Caki2 (cell line): ENCODE data around the gene SVIP. TPM values are rescaled to one million over a fixed set of nuclear protein-coding genes. Genes with fewer than 3 reads are reported as not detected.

Experiments
- DNase-seq: peaks from one replicate; pipeline ENCODE4 v3.0.0-alpha.2; 2015; ENCODE audit warnings: low read depth
- in situ Hi-C: cut with HindIII; loops from 2 replicates; pipeline ENCODE4 v1.10.0; 2016; ENCODE audit warnings: low sequenced_read_pairs, low pct_unique_long_range_greater_than_20kb, mixed read lengths
- total RNA-seq: library from RNA; depleted of rRNA; stranded (reverse); fragments of >200 nt; shearing (Covaris generic); gene quantifications from 2 replicates; pipeline ENCODE4 v1.2.3, GENCODE V29; 2014; ENCODE audit warnings: low replicate concordance; rRNA removed

SVIP gene
- total RNA-seq, 1 experiment from 2014 or later: 8.7 TPM

DNA sequence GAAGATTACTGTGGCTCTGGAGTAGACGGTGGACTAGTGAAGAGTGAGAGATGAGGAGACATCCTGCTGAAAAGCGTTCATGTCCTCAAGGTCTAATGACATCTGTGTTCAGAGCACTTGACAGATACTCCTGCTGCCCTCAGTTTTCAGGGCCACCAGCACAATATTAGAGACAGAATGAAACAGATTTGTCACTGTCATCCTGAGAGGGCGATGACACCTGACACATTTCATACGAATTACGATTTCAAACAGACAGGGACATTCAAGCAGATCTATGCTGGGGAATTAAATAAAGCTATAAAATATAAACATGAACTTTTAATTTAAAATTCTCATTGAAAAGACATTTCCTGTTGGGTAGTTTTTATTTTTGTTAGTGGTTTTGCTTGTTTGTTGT, 29.1 kb downstream of the SVIP start:
- in situ Hi-C loops: no loop called here
- no peak for DNase-seq

GRCh38 chr11:22798901-22799300, 30.7 kb downstream of the SVIP start:
- no peak for DNase-seq
- in situ Hi-C loops: no loop called here

DNA sequence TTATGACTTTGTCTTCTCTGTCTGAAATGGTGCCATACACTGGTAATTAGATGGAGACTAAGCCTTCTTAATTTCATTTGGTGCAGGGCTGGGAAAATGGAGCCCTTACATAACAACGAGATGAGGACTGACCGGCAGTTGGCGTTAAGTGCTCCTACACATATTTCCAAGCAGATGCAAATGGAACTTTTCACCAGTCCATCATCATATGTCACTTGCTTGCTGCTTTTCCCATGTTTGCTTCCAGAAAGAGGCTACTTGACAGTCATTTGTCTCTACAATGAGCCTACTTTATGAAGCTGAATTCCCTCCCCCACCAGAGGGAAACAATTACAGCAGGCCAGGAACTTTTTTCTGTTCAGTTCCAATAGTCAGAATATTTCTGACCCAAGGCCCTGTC, 32.6 kb downstream of the SVIP start:
- in situ Hi-C loops: no loop called here
- no peak for DNase-seq

GRCh38 chr11:22795914-22796313, 33.7 kb downstream of the SVIP start:
- no peak for DNase-seq

GRCh38 chr11:22792497-22792896, 37.1 kb downstream of the SVIP start:
- DNase-seq: peak; percentile 58
- in situ Hi-C loops: no loop called here

More at GRCh38 chr11:22795914-22796313, 33.7 kb downstream of the SVIP start:
- in situ Hi-C loops: no loop called here

DNA sequence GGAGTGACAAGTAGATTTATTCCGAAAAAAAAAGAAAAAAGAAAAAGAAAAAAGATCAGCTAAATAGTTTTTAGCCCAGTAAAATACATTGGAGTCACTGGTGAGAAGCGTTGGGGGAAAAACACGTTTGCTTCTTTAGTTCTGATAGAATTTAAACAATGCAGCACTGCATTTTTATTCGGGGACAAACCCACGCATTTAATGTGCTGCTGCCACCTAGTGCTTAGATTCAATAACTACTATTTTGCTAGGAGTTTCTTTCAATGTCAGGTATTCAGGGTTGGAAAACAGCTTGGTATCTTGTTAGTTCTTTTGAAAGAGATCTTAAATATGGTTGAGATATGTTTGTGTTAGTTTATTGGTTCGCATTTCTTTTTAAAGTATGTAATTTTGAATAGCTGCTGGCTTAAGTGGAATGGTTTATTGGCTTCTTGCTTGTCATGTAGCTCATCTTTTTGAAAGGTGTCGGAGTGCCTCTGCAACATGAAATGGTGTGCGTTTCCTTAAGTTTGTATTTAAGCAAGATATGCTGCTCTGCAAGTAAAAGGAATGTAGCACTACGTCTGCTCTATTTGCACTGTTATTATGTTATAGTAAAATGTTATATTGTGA, 41.9 kb downstream of the SVIP start:
- DNase-seq: peak; percentile 21
- in situ Hi-C loops: no loop called here

DNA sequence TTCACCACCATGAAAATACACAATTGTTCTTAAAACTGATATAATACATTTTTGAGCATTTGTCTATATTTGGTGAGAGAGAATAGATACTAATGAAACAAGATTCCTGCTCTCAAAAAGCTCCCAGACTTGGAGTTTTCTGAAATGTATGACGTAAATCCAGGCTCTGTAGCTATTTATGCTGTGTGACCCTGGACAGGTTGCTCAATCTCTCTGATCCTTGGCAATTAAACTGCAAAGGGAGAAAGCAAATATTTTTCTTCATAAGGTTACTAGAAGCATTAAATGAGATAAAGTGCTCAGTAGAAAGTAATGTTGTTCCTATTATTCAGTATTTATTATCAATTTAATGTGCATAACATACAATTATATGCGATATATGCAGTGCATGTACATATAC, 42.5 kb downstream of the SVIP start:
- no peak for DNase-seq
- in situ Hi-C loops: no loop called here

DNA sequence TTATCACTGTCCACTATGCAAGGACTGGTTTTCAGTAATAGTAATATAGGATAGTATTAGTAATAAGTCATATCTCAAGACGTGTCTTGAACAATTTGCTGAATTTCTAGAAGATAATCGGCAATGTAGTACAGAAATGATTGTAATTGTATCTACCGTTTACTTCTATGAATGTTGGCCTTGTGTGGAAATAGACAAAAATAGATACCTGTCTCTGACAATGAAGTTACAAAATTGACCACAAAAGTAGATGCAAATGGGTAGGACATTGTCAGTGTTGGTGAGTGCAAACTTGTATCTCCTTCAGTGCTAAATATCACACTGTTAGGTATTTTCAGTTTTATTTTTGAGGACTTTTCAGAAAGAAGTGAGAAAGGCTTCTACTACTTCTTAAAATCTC, 43.1 kb downstream of the SVIP start:
- DNase-seq: no peak
- in situ Hi-C loops: no loop called here

- no peak for DNase-seq
- in situ Hi-C loops: no loop called here
Observed at GRCh38 chr11:22785251-22785650, 44.4 kb downstream of the SVIP start.

DNA sequence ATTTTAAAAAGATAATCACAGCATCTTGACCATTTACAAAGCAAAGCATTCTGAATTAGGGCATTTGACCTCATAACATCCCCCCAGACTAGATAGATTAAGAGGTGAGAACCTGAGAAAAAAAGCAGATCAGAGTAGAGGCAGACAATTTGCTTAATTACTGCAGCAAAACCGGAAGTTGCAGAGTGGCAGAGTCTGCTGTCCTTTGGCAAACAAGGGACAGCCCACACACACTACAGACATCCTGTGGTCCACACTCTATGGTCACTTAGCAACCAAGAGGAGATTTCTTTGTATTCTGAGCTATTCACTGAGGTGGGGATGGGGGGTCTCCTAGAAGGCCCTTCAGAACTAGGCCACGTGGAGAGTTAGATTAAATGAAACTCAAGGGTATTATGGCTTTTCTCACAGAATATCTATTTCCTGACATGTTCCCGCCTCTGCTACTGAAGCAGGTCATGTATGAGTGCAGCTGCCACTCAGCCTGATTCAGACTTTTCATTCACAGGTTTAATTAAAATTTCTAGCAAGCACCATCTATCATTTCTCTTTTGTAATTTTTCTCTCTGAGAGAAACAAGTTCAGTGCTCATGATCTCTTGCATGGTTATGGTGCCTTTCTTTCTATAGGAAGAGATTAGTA, 48.5 kb downstream of the SVIP start:
- in situ Hi-C loops: no loop called here
- no peak for DNase-seq

DNA sequence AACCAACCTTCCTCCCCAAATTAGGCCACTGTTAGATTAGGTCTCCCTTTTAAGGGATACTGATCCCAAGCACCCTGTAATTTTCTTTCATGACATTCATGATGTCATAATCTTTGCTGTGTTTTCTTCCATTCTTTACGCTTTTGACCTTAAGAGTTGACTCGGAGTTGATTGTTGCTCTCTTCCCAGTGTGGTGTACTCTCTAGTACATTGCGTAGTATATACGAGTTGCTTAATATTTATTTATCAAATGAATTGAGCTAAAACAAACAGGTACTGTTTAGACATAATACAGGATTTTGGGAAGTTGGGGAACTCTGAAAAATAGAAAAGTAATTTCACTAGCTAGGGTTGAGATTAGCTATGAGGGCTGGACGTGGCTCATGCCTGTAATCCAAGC, 49.8 kb downstream of the SVIP start:
- in situ Hi-C loops: no loop called here
- DNase-seq: no peak

DNA sequence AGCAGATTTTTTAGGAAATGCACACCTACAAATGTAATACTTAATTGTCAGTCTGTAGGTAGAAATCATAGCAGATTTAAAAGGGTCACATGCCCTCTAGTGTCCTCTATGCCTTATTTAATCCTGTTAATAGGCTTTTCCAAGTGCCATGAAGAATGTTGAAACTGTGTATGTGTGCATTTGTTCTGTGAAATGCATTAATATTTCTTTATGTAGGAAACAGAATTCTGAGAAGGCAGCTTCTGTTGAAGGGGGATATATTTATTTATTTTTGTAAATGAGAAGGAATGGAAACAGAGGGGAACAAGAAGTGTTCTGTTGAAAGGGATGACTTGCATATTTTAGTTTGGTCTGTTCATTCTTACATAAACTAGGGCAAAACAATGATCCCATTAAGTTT, 51.0 kb downstream of the SVIP start:
- in situ Hi-C loops: no loop called here

DNA sequence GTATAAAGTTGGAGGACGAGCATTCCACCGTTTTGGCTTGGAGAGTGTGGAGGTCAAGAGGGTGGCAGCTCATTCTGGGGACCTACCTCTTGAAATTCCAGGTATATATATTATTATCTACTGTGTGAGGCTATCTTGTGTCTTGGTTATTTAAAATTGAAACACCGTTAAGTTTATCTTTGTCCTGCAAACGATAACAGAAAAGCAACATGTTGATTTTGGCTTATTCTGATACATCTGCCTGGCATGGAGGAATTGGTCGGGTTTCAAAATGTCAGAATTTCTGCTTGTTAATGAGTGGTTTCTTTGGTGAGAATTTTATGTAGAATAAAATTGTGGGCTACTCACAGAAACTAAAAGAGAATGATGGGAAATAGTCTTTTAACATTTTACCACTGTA, 54.4 kb downstream of the SVIP start:
- DNase-seq: no peak
- in situ Hi-C loops: no loop called here

More for the DNA sequence above, 51.0 kb downstream of the SVIP start:
- no peak for DNase-seq

DNA sequence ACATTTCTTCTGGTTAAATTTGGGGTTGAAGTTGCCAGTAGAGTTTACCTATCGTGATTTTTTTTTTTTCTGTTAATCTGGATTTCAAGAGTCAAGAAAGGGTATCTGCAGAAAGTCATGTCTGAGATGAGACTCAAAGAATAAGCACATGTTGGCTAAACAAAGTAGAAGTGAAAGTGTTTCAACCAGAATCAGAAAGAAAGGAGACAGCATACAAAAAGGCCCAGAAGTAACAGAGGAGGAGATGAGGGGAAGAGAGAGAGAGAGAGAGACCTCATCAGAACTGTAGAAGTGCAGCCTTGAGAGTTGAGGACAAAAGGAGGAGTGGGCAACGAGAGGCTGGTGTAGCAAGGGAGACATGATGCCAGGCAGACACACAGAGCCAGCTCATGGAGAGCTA, 54.9 kb downstream of the SVIP start:
- DNase-seq: no peak
- in situ Hi-C loops: no loop called here

DNA sequence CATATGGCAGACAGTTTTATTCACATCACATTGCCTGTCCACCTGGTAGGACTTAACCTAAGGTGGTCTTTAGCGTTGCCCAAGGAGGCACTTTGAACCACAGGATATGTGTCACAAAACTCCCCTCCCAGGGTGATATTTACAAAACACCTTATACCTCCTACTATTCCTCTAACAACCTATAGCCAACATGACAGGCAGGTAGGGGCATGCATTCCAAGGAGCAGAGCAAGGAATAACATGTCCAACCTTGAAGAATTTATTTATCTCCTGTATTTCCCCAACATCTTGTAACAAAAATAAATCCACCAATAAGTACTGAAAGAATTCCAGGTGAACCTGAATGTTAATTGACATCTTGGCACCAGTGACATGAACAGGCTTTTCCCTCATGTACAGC, 60.5 kb downstream of the SVIP start:
- no peak for DNase-seq
- in situ Hi-C loops: no loop called here

Other genes with a start within 250 kb of the SVIP start
- 20.7 and 20.9 TPM in 2 replicates for gene FANCF, start 204.0 kb downstream of the SVIP start, total RNA-seq
- 2.7 and 5.0 TPM in 2 replicates for gene GAS2, start 163.2 kb downstream of the SVIP start, total RNA-seq
- gene CCDC179, start 30.7 kb upstream of the SVIP start, total RNA-seq: not detected in 2 replicates